PC-3 (cell line): Measurements from ENCODE around the gene MLEC.

Source experiments
- CTCF ChIP-seq: fragments of 300-600 bp; sonication (generic); conservative IDR thresholded peaks from 2 replicates; pipeline ENCODE4 v1.5.1; 2017; ENCODE audit warnings: antibody characterized with exemption, low read depth, mild to moderate bottlenecking, low read length
- EZH2 ChIP-seq: fragments of 300-600 bp; sonication (generic); IDR thresholded peaks from one replicate; pipeline ENCODE4 v1.6.1; 2017; ENCODE audit warnings: antibody characterized with exemption, mild to moderate bottlenecking, low read length; ENCODE audit not compliant: unreplicated experiment

GRCh38 chr12:120685522-120685921, 1.4 kb upstream of the MLEC start:
- TF ChIP-seq EZH2: no peak
- TF ChIP-seq CTCF: no peak
